Chondrocyte (in vitro differentiated cells): ENCODE measurements around the gene TRIM45. TPM values are rescaled to one million over a fixed set of nuclear protein-coding genes. Genes with fewer than 3 reads are reported as not detected.

Experiments used
- DNase-seq: peaks from one replicate; pipeline ENCODE4 v3.0.0; 2021; ENCODE audit warnings: mixed read lengths, low spot score
- H3K27ac Mint-ChIP-seq: one replicate; pipeline ENCODE4 v1.8.0; 2021; ENCODE audit warnings: mild to moderate bottlenecking, moderate library complexity, mixed read lengths; ENCODE audit not compliant: unreplicated experiment
- H3K27me3 Mint-ChIP-seq: 2 replicates; pipeline ENCODE4 v1.8.0; 2021; ENCODE audit warnings: low read depth, mixed read lengths
- H3K36me3 Mint-ChIP-seq: 2 replicates; pipeline ENCODE4 v1.8.0; 2021; ENCODE audit warnings: low read depth, mixed read lengths
- H3K4me1 Mint-ChIP-seq: 2 replicates; pipeline ENCODE4 v1.8.0; 2021; ENCODE audit warnings: low read depth, mild to moderate bottlenecking, mixed read lengths
- H3K4me3 Mint-ChIP-seq: one replicate; pipeline ENCODE4 v1.8.0; 2021; ENCODE audit warnings: mild to moderate bottlenecking, moderate library complexity, mixed read lengths; ENCODE audit not compliant: unreplicated experiment
- H3K9me3 Mint-ChIP-seq: 2 replicates; pipeline ENCODE4 v1.8.0; 2021; ENCODE audit warnings: low read depth, mixed read lengths
- total RNA-seq: library from RNA; stranded (reverse); gene quantifications from 3 replicates; pipeline ENCODE4 v1.2.1, GENCODE V29; 2021
- TF ChIP-seq, protein P1 (sequence below): fragments of 200-600 bp; sonication (generic); IDR thresholded peaks from 2 replicates; pipeline ENCODE4 v1.5.0; 2021; ENCODE audit warnings: antibody characterized with exemption, mild to moderate bottlenecking, moderate library complexity

TRIM45 gene
- total RNA-seq, 1 donor from 2014 or later = 5.3 TPM

DNA sequence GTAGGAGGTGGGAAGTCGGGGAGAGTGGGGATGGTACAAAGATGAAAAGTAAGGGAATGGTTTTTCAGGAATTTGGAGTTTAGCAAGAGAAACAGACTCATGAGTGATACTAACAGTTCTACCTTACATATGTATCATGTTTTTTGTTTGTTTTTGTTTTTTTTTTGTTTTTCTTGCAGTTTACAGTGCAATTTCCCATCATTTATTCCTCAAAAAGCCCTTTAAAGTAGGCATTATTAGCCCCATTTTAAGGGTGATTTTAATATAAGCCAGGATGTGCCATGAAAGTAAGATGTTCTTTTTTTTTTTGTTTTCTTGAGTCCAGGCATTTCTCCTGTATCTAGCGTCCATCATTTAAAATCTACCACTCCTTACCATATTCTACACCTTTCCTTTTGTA lies 13.8 kb upstream of the TRIM45 start:
- DNase-seq = no peak
- TF ChIP-seq, protein P1, sequence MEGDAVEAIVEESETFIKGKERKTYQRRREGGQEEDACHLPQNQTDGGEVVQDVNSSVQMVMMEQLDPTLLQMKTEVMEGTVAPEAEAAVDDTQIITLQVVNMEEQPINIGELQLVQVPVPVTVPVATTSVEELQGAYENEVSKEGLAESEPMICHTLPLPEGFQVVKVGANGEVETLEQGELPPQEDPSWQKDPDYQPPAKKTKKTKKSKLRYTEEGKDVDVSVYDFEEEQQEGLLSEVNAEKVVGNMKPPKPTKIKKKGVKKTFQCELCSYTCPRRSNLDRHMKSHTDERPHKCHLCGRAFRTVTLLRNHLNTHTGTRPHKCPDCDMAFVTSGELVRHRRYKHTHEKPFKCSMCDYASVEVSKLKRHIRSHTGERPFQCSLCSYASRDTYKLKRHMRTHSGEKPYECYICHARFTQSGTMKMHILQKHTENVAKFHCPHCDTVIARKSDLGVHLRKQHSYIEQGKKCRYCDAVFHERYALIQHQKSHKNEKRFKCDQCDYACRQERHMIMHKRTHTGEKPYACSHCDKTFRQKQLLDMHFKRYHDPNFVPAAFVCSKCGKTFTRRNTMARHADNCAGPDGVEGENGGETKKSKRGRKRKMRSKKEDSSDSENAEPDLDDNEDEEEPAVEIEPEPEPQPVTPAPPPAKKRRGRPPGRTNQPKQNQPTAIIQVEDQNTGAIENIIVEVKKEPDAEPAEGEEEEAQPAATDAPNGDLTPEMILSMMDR = no peak
- no peak overlapping the region for H3K27ac Mint-ChIP-seq
- H3K36me3 Mint-ChIP-seq = no peaks in the 10 kb centered on the region
- no peak overlapping the region for H3K4me3 Mint-ChIP-seq
- H3K9me3 Mint-ChIP-seq = no peaks in the 10 kb centered on the region
- no peaks in the 10 kb centered on the region for H3K27me3 Mint-ChIP-seq
- no peaks in the 10 kb centered on the region for H3K4me1 Mint-ChIP-seq

DNA sequence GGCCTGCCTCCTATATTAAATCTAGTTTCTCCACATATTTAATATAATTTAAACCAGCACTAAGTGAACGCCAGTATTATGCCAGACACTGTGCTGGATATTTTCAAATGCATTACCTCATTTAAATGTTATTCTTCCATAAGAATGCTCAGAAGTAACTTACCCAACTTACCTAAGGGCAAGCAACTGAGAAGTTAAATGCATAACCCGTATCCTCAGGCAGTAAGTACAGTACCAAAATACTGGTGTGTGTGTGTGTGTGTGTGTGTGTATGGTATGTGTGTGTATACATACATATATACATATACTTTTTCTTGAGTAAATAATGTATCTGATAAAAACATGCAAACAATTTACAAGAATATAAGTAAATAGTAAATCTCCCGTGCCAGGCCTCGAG lies 9.0 kb upstream of the TRIM45 start:
- Mint-ChIP-seq H3K27ac (no peak overlapping the region), H3K4me1 (peaks cover 7% of the 10 kb centered on the region), H3K27me3 (no peaks in the 10 kb centered on the region), H3K36me3 (no peaks in the 10 kb centered on the region), H3K4me3 (no peak overlapping the region), H3K9me3 (no peaks in the 10 kb centered on the region)
- no peak for DNase-seq
- TF ChIP-seq, protein P1 = no peak

DNA sequence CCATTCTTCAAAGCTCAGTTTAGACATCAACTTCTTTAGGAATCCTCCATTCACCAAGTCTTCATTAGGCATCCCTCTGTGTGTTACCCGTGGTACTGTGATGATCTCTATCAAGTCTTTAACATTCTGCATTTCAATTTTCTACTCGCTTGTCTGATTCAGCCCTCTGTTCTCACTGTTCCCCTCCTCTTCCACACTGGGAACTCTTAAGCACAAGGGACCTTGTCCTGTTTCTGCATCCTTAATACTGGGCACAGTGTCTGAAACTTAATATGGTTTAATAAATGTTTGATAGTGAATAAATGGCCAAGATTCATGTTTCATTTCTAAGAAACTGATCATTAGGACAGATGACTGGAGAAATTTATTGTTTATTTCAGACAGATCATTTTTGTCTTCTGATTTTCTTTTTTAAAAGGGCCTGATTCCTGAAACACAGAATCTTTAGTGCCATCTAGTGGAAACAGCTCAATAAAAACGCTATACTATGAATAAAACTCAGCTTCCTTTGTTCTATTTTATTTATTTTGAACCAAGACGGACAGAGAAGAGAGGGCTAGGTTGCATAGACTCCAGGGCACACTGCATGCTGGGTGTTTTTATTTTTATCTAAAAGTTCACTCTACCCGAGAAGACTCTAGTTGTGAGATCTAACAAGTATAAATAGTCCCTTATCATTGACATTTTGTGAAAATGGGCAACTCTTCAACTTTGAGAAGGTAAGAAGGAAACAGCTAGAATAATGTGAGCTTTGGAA lies 7.0 kb upstream of the TRIM45 start:
- TF ChIP-seq, protein P1 = peak; percentile 92
- H3K27ac Mint-ChIP-seq = no peak overlapping the region
- peaks cover 7% of the 10 kb centered on the region for H3K4me1 Mint-ChIP-seq
- no peak overlapping the region for H3K4me3 Mint-ChIP-seq
- DNase-seq = no peak
- no peaks in the 10 kb centered on the region for H3K9me3 Mint-ChIP-seq
- H3K36me3 Mint-ChIP-seq = no peaks in the 10 kb centered on the region
- H3K27me3 Mint-ChIP-seq = no peaks in the 10 kb centered on the region

DNA sequence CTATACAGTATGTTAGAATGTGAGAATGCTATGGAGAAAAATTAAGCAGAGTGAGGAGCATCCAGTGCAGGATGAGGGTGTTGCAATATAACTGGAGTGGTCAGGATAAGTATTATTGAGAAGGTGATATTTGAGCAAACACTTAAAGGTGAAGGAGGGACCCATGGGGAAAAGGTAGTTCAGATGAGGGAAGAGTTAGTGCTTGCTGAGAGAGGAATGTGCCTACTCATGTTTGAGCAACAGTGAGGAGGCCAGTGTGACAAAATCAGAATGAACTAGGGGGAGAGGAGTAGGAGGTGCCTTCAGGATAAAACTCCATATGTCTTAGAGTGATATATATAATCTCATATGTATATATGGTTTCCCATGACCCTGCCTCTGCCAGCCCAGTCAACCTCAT lies 6.2 kb upstream of the TRIM45 start:
- H3K9me3 Mint-ChIP-seq = no peaks in the 10 kb centered on the region
- no peak overlapping the region for H3K4me3 Mint-ChIP-seq
- TF ChIP-seq, protein P1 = no peak
- no peaks in the 10 kb centered on the region for H3K36me3 Mint-ChIP-seq
- DNase-seq = no peak
- no peaks in the 10 kb centered on the region for H3K27me3 Mint-ChIP-seq
- no peak overlapping the region for H3K27ac Mint-ChIP-seq
- H3K4me1 Mint-ChIP-seq = peaks cover 7% of the 10 kb centered on the region

DNA sequence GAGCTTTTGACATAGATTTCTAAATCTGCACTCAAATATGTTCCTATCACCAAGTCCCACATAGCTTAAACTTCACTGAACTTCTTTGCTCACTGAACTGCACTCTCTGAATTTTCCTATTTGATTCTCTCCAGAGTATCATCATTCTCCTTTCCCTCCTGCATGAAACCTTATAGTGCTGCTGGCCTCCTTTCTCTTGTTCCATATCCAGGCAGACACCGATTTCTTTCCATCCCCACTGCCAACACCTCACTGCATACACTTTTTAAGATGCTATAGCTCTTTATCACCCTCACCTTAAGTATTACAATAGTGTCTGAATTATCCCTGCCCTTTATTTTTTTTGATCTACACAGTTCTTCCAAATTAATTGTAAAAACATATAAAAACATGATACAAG lies 3.1 kb upstream of the TRIM45 start:
- no peak for DNase-seq
- H3K4me3 Mint-ChIP-seq = no peak overlapping the region

More for the DNA sequence above, 3.1 kb upstream of the TRIM45 start:
- no peaks in the 10 kb centered on the region for H3K36me3 Mint-ChIP-seq
- TF ChIP-seq, protein P1 = no peak
- no peaks in the 10 kb centered on the region for H3K9me3 Mint-ChIP-seq
- no peak overlapping the region for H3K27ac Mint-ChIP-seq
- H3K4me1 Mint-ChIP-seq = peaks cover 17% of the 10 kb centered on the region
- H3K27me3 Mint-ChIP-seq = no peaks in the 10 kb centered on the region
